Measurements from ENCODE around the gene CDH4. TPM values are rescaled to one million over a fixed set of nuclear protein-coding genes. Genes with fewer than 3 reads are reported as not detected.

The CDH4 gene
- polyA plus RNA-seq, 2 donors, result 0.02 to 0.05 TPM

- H3K27ac ChIP-seq (ENCODE audit: low read depth in 2 of 2, low read length in 1 of 2), result no peak overlapping the region
- 85% methylated on average over 12 of the region's 12 CpGs for WGBS, 2 donors
- H3K27me3 ChIP-seq (ENCODE audit: control insufficient read depth in 1 of 2, insufficient read depth in 2 of 2, low read length in 2 of 2), result no peaks in the 10 kb centered on the region
- no peaks in the 10 kb centered on the region for H3K4me1 ChIP-seq (ENCODE audit: control insufficient read depth in 2 of 2, insufficient read depth in 2 of 2, low read length in 1 of 2)
- no peaks in the 10 kb centered on the region for H3K9me3 ChIP-seq (ENCODE audit: control insufficient read depth in 2 of 2, insufficient read depth in 1 of 2, low read depth in 1 of 2, low read length in 1 of 2)
- H3K4me3 ChIP-seq (ENCODE audit: low read depth in 1 of 2, low read length in 2 of 2), result no peak overlapping the region
- no peaks in the 10 kb centered on the region for H3K36me3 ChIP-seq (ENCODE audit: control insufficient read depth in 2 of 2, insufficient read depth in 2 of 2, low read length in 1 of 2)
These were observed 139.1 kb downstream of the CDH4 start for GRCh38 chr20:61391185-61391584.

GRCh38 chr20:61391812-61392520, 139.9 kb downstream of the CDH4 start:
- Histone ChIP-seq H3K36me3 (ENCODE audit: control insufficient read depth in 2 of 2, insufficient read depth in 2 of 2, low read length in 1 of 2) (no peaks in the 10 kb centered on the region), H3K27me3 (ENCODE audit: control insufficient read depth in 1 of 2, insufficient read depth in 2 of 2, low read length in 2 of 2) (no peaks in the 10 kb centered on the region), H3K4me1 (ENCODE audit: control insufficient read depth in 2 of 2, insufficient read depth in 2 of 2, low read length in 1 of 2) (no peaks in the 10 kb centered on the region), H3K27ac (ENCODE audit: low read depth in 2 of 2, low read length in 1 of 2) (no peak overlapping the region), H3K4me3 (ENCODE audit: low read depth in 1 of 2, low read length in 2 of 2) (peak overlapping the region in 1 of 2 donors; percentile 12), H3K9me3 (ENCODE audit: control insufficient read depth in 2 of 2, insufficient read depth in 1 of 2, low read depth in 1 of 2, low read length in 1 of 2) (no peaks in the 10 kb centered on the region)
- 75 to 78% methylated on average over 28 of the region's 28 CpGs for WGBS, 2 donors

- no peaks in the 10 kb centered on the region for H3K36me3 ChIP-seq (ENCODE audit: control insufficient read depth in 2 of 2, insufficient read depth in 2 of 2, low read length in 1 of 2)
- no peak overlapping the region for H3K4me3 ChIP-seq (ENCODE audit: low read depth in 1 of 2, low read length in 2 of 2)
- no peak overlapping the region for H3K27ac ChIP-seq (ENCODE audit: low read depth in 2 of 2, low read length in 1 of 2)
- 78 to 79% methylated on average over 14 of the region's 14 CpGs for WGBS, 2 donors
- H3K4me1 ChIP-seq (ENCODE audit: control insufficient read depth in 2 of 2, insufficient read depth in 2 of 2, low read length in 1 of 2), result no peaks in the 10 kb centered on the region
- H3K9me3 ChIP-seq (ENCODE audit: control insufficient read depth in 2 of 2, insufficient read depth in 1 of 2, low read depth in 1 of 2, low read length in 1 of 2), result no peaks in the 10 kb centered on the region
- no peaks in the 10 kb centered on the region for H3K27me3 ChIP-seq (ENCODE audit: control insufficient read depth in 1 of 2, insufficient read depth in 2 of 2, low read length in 2 of 2)
These were observed 142.2 kb downstream of the CDH4 start for GRCh38 chr20:61394088-61394799.

GRCh38 chr20:61396262-61396848, 144.3 kb downstream of the CDH4 start:
- H3K36me3 ChIP-seq (ENCODE audit: control insufficient read depth in 2 of 2, insufficient read depth in 2 of 2, low read length in 1 of 2), result no peaks in the 10 kb centered on the region
- no peak overlapping the region for H3K4me3 ChIP-seq (ENCODE audit: low read depth in 1 of 2, low read length in 2 of 2)
- H3K4me1 ChIP-seq (ENCODE audit: control insufficient read depth in 2 of 2, insufficient read depth in 2 of 2, low read length in 1 of 2), result no peaks in the 10 kb centered on the region
- H3K9me3 ChIP-seq (ENCODE audit: control insufficient read depth in 2 of 2, insufficient read depth in 1 of 2, low read depth in 1 of 2, low read length in 1 of 2), result no peaks in the 10 kb centered on the region
- WGBS, 2 donors, result 86 to 94% methylated on average over 19 of the region's 19 CpGs
- H3K27ac ChIP-seq (ENCODE audit: low read depth in 2 of 2, low read length in 1 of 2), result no peak overlapping the region
- no peaks in the 10 kb centered on the region for H3K27me3 ChIP-seq (ENCODE audit: control insufficient read depth in 1 of 2, insufficient read depth in 2 of 2, low read length in 2 of 2)

GRCh38 chr20:61397146-61397545, 145.1 kb downstream of the CDH4 start:
- WGBS, 2 donors, result 92 to 94% methylated on average over 13 of the region's 13 CpGs
- H3K27me3 ChIP-seq (ENCODE audit: control insufficient read depth in 1 of 2, insufficient read depth in 2 of 2, low read length in 2 of 2), result no peaks in the 10 kb centered on the region
- H3K4me1 ChIP-seq (ENCODE audit: control insufficient read depth in 2 of 2, insufficient read depth in 2 of 2, low read length in 1 of 2), result no peaks in the 10 kb centered on the region
- H3K36me3 ChIP-seq (ENCODE audit: control insufficient read depth in 2 of 2, insufficient read depth in 2 of 2, low read length in 1 of 2), result no peaks in the 10 kb centered on the region
- no peak overlapping the region for H3K27ac ChIP-seq (ENCODE audit: low read depth in 2 of 2, low read length in 1 of 2)
- no peaks in the 10 kb centered on the region for H3K9me3 ChIP-seq (ENCODE audit: control insufficient read depth in 2 of 2, insufficient read depth in 1 of 2, low read depth in 1 of 2, low read length in 1 of 2)
- H3K4me3 ChIP-seq (ENCODE audit: low read depth in 1 of 2, low read length in 2 of 2), result no peak overlapping the region

- H3K4me1 ChIP-seq (ENCODE audit: control insufficient read depth in 2 of 2, insufficient read depth in 2 of 2, low read length in 1 of 2), result no peaks in the 10 kb centered on the region
- no peaks in the 10 kb centered on the region for H3K36me3 ChIP-seq (ENCODE audit: control insufficient read depth in 2 of 2, insufficient read depth in 2 of 2, low read length in 1 of 2)
- H3K9me3 ChIP-seq (ENCODE audit: control insufficient read depth in 2 of 2, insufficient read depth in 1 of 2, low read depth in 1 of 2, low read length in 1 of 2), result no peaks in the 10 kb centered on the region
- H3K4me3 ChIP-seq (ENCODE audit: low read depth in 1 of 2, low read length in 2 of 2), result no peak overlapping the region
- no peaks in the 10 kb centered on the region for H3K27me3 ChIP-seq (ENCODE audit: control insufficient read depth in 1 of 2, insufficient read depth in 2 of 2, low read length in 2 of 2)
- H3K27ac ChIP-seq (ENCODE audit: low read depth in 2 of 2, low read length in 1 of 2), result no peak overlapping the region
- 62 to 71% methylated on average over 12 of the region's 12 CpGs for WGBS, 2 donors
These were observed 145.7 kb downstream of the CDH4 start for GRCh38 chr20:61397790-61398189.

GRCh38 chr20:61399433-61399832, 147.4 kb downstream of the CDH4 start:
- Histone ChIP-seq H3K4me1 (ENCODE audit: control insufficient read depth in 2 of 2, insufficient read depth in 2 of 2, low read length in 1 of 2) (no peaks in the 10 kb centered on the region), H3K27me3 (ENCODE audit: control insufficient read depth in 1 of 2, insufficient read depth in 2 of 2, low read length in 2 of 2) (no peaks in the 10 kb centered on the region), H3K27ac (ENCODE audit: low read depth in 2 of 2, low read length in 1 of 2) (no peak overlapping the region), H3K36me3 (ENCODE audit: control insufficient read depth in 2 of 2, insufficient read depth in 2 of 2, low read length in 1 of 2) (no peaks in the 10 kb centered on the region), H3K4me3 (ENCODE audit: low read depth in 1 of 2, low read length in 2 of 2) (no peak overlapping the region), H3K9me3 (ENCODE audit: control insufficient read depth in 2 of 2, insufficient read depth in 1 of 2, low read depth in 1 of 2, low read length in 1 of 2) (no peaks in the 10 kb centered on the region)
- WGBS, 2 donors, result 80 to 90% methylated on average over 7 of the region's 7 CpGs

- H3K4me1 ChIP-seq (ENCODE audit: control insufficient read depth in 2 of 2, insufficient read depth in 2 of 2, low read length in 1 of 2), result no peaks in the 10 kb centered on the region
- H3K27ac ChIP-seq (ENCODE audit: low read depth in 2 of 2, low read length in 1 of 2), result no peak overlapping the region
- H3K36me3 ChIP-seq (ENCODE audit: control insufficient read depth in 2 of 2, insufficient read depth in 2 of 2, low read length in 1 of 2), result no peaks in the 10 kb centered on the region
- no peaks in the 10 kb centered on the region for H3K9me3 ChIP-seq (ENCODE audit: control insufficient read depth in 2 of 2, insufficient read depth in 1 of 2, low read depth in 1 of 2, low read length in 1 of 2)
- no peaks in the 10 kb centered on the region for H3K27me3 ChIP-seq (ENCODE audit: control insufficient read depth in 1 of 2, insufficient read depth in 2 of 2, low read length in 2 of 2)
- 81 to 93% methylated on average over 8 of the region's 8 CpGs for WGBS, 2 donors
- H3K4me3 ChIP-seq (ENCODE audit: low read depth in 1 of 2, low read length in 2 of 2), result no peak overlapping the region
These were observed 148.4 kb downstream of the CDH4 start for GRCh38 chr20:61400499-61400898.

GRCh38 chr20:61404303-61404702, 152.2 kb downstream of the CDH4 start:
- Histone ChIP-seq H3K27ac (ENCODE audit: low read depth in 2 of 2, low read length in 1 of 2) (no peak overlapping the region), H3K4me1 (ENCODE audit: control insufficient read depth in 2 of 2, insufficient read depth in 2 of 2, low read length in 1 of 2) (no peaks in the 10 kb centered on the region), H3K9me3 (ENCODE audit: control insufficient read depth in 2 of 2, insufficient read depth in 1 of 2, low read depth in 1 of 2, low read length in 1 of 2) (peaks cover 0 to 1% of the 10 kb centered on the region in 2 donors), H3K36me3 (ENCODE audit: control insufficient read depth in 2 of 2, insufficient read depth in 2 of 2, low read length in 1 of 2) (no peaks in the 10 kb centered on the region), H3K4me3 (ENCODE audit: low read depth in 1 of 2, low read length in 2 of 2) (no peak overlapping the region), H3K27me3 (ENCODE audit: control insufficient read depth in 1 of 2, insufficient read depth in 2 of 2, low read length in 2 of 2) (no peaks in the 10 kb centered on the region)
- 58 to 63% methylated on average over 11 of the region's 11 CpGs for WGBS, 2 donors
